GM12878 (cell line): Measurements from ENCODE around the gene DEK. TPM values are rescaled to one million over a fixed set of nuclear protein-coding genes. Genes with fewer than 3 reads are reported as not detected.

ENCODE experiments used
- ATAC-seq: fragments of 200-7000 bp; cut with Tn5 transposase; 3 replicates; pipeline ENCODE4 v1.9.1; 2020; ENCODE audit warnings: mild to moderate bottlenecking, moderate library complexity
- BruUV-seq: library from RNA; stranded (reverse); fragments of 400-500 nt; replicated peaks from 2 replicates; lab custom pipeline; 2021; lab: Mats Ljungman, UMichigan
- CTCF ChIA-PET: fragments of 300-600 bp; sonication (Branson Sonifier 250); formaldehyde crosslinking; extraction: SDS; loops from one replicate; lab custom pipeline; 2021; ENCODE audit warnings: inconsistent platforms; lab: Yijun Ruan, JAX
- POLR2A ChIA-PET: fragments of 350-600 bp; formaldehyde crosslinking; extraction: SDS; loops from one replicate; lab custom pipeline; 2021; ENCODE audit warnings: inconsistent platforms; lab: Charles Lee
- RAD21 ChIA-PET: fragments of 300-600 bp; sonication (Branson Sonifier 250); formaldehyde crosslinking; loops from one replicate; lab custom pipeline; 2023; ENCODE audit warnings: antibody characterized with exemption; ENCODE audit not compliant: unreplicated experiment; lab: Charles Lee
- SMC1A ChIA-PET: fragments of 300-600 bp; sonication (Branson Sonifier 250); formaldehyde crosslinking; loops from one replicate; lab custom pipeline; 2023; ENCODE audit not compliant: unreplicated experiment, uncharacterized antibody; lab: Charles Lee
- DNase-seq: peaks from one replicate; pipeline ENCODE4 v3.0.0-alpha.2; 2011; ENCODE audit warnings: low read depth, low spot score
- FAIRE-seq: peaks from 3 replicates; lab custom pipeline; 2011; peaks lifted over from hg19 to GRCh38; lab: Jason Lieb, UNC
- H2AFZ ChIP-seq: 2 replicates; pipeline ENCODE4 v1.6.0; 2011; ENCODE audit warnings: low read depth, low read length, control low read depth; ENCODE audit not compliant: control insufficient read depth
- H3K27ac ChIP-seq: 2 replicates; pipeline ENCODE4 v1.5.1; 2011; ENCODE audit warnings: control low read depth; ENCODE audit not compliant: control insufficient read depth, insufficient read depth
- H3K27me3 ChIP-seq, 2 experiments: replicated peaks in 1 of 2; 2 replicates each; pipeline versions ENCODE4 v1.6.0 to v1.6.1; 2011; ENCODE audit warnings: low read length in 1 of 2; ENCODE audit not compliant: control insufficient read depth in 2 of 2, insufficient read depth in 2 of 2
- H3K36me3 ChIP-seq, 2 experiments: 2 replicates each; pipeline ENCODE4 v1.5.1; 2011; ENCODE audit warnings: low read length in 1 of 2; ENCODE audit not compliant: control insufficient read depth in 2 of 2, insufficient read depth in 2 of 2
- H3K4me1 ChIP-seq: 2 replicates; pipeline ENCODE4 v1.6.1; 2011; ENCODE audit warnings: mild to moderate bottlenecking, low read length, moderate library complexity, mixed read lengths; ENCODE audit not compliant: control insufficient read depth, insufficient read depth
- H3K4me2 ChIP-seq: 2 replicates; pipeline ENCODE4 v1.6.0; 2011; ENCODE audit warnings: control low read depth; ENCODE audit not compliant: control insufficient read depth, insufficient read depth
- H3K4me3 ChIP-seq: fragments of 200-600 bp; sonication (generic); 2 replicates; pipeline ENCODE4 v1.5.1; 2016
- H3K79me2 ChIP-seq: 2 replicates; pipeline ENCODE4 v1.6.0; 2011; ENCODE audit warnings: low read length; ENCODE audit not compliant: control insufficient read depth, insufficient read depth
- H3K9ac ChIP-seq: 2 replicates; pipeline ENCODE4 v1.8.0; 2011; ENCODE audit warnings: low read length, control low read depth, mixed read lengths; ENCODE audit not compliant: control insufficient read depth, insufficient read depth
- H3K9me3 ChIP-seq: replicated peaks from 3 replicates; pipeline ENCODE4 v1.5.1; 2011; ENCODE audit warnings: mild to moderate bottlenecking, low read length; ENCODE audit not compliant: control insufficient read depth, insufficient read depth
- H4K20me1 ChIP-seq: 2 replicates; pipeline ENCODE4 v1.6.0; 2011; ENCODE audit not compliant: control insufficient read depth, insufficient read depth
- IRF5 ChIP-seq: fragments of 450-650 bp; IDR thresholded peaks from 2 replicates; pipeline ENCODE4 v1.6.1; 2017; ENCODE audit warnings: borderline replicate concordance
- KLF5 ChIP-seq: fragments of 450-650 bp; IDR thresholded peaks from 2 replicates; pipeline ENCODE4 v1.6.1; 2014; ENCODE audit warnings: mild to moderate bottlenecking; ENCODE audit not compliant: partially characterized antibody
- NBN ChIP-seq: fragments of 450-650 bp; IDR thresholded peaks from 2 replicates; pipeline ENCODE4 v1.6.1; 2016
- SREBF2 ChIP-seq: IDR thresholded peaks from 2 replicates; pipeline ENCODE4 v1.6.1; 2012; ENCODE audit warnings: mild to moderate bottlenecking, low read length
- SUZ12 ChIP-seq: fragments of 200-600 bp; sonication (generic); IDR thresholded peaks from one replicate; pipeline ENCODE4 v1.6.1; 2018; ENCODE audit warnings: antibody characterized with exemption, mild to moderate bottlenecking; ENCODE audit not compliant: unreplicated experiment
- ZZZ3 ChIP-seq: IDR thresholded peaks from 2 replicates; pipeline ENCODE4 v1.6.1; 2011; ENCODE audit warnings: low read depth; ENCODE audit not compliant: control insufficient read depth, insufficient read length
- WGBS: methylation state at CpG from one replicate; pipeline ENCODE4 v1.1.6; 2016; ENCODE audit warnings: low lambda C conversion rate; ENCODE audit not compliant: insufficient replicate concordance, insufficient coverage; ENCODE audit errors: missing lambda C conversion rate; 5-methylcytosine and 5-hydroxymethylcytosine counted together
- in situ Hi-C: fragments of 300-500 bp; cut with MboI; formaldehyde crosslinking; loops from 9 replicates; pipeline ENCODE4 v1.14.3; 2018; ENCODE audit warnings: mixed read lengths
- intact Hi-C: fragments of 100-400 bp; cut with micrococcal nuclease; formaldehyde crosslinking; loops from one replicate; pipeline ENCODE4 v1.14.2; 2022; ENCODE audit not compliant: unreplicated experiment
- polyA plus RNA-seq, 11 experiments: library from polyadenylated mRNA; depleted of rRNA in 4 of 11; unstranded in 6 of 11; stranded (reverse) in 5 of 11; fragments of >200 nt; fragmentation: Nextera tagmentation in 4 of 11; fragmentation: Illumina TruSeq in 1 of 11; extraction: Ambion mirVana in 4 of 11; extraction: Trizol in 1 of 11; gene quantifications; 1 replicate in 1 of 11; 2 replicates in 10 of 11; pipeline versions ENCODE4 v1.2.1 to v1.2.3, GENCODE V29; 2011 to 2016; ENCODE audit warnings: inconsistent platforms in 2 of 11, missing spikeins in 2 of 11, low read depth in 1 of 11
- total RNA-seq, 4 experiments: library from RNA; depleted of rRNA in 3 of 4; stranded (reverse); fragments of >200 nt in 3 of 4; fragmentation: Illumina TruSeq in 1 of 4; extraction: Trizol in 1 of 4; gene quantifications; 2 replicates each; pipeline versions ENCODE4 v1.2.1 to v1.2.3, GENCODE V29; 2013 to 2021

The DEK gene
- total and polyA plus RNA-seq, 10 of the 15 experiments (the other 5 are each of a cell fraction or from before 2014, with no cell fraction given), result 111 to 346 (median 196) TPM

GRCh38 chr6:18268066-18268465 is 3.7 kb upstream of the DEK start:
- H3K9me3 ChIP-seq, result peaks cover 4% of the 10 kb centered on the region
- intact Hi-C loops (no loop called here), in situ Hi-C loops (loop anchor here (10.0 kb wide), 1 partner anchor 273 kb away; no protein-coding TSS in a partner anchor)
- ChIA-PET SMC1A (no interaction called here), RAD21 (no interaction called here), POLR2A (no interaction called here), CTCF (no interaction called here)
- peaks cover 19% of the 10 kb centered on the region for H3K79me2 ChIP-seq
- DNase-seq, result no peak
- H3K4me3 ChIP-seq, result no peak overlapping the region
- 56% methylated on average over 4 of the region's 4 CpGs for WGBS
- no TSS peak for BruUV-seq
- H2AFZ ChIP-seq, result no peak overlapping the region
- H3K36me3 ChIP-seq, result no peaks in the 10 kb centered on the region
- no peaks in the 10 kb centered on the region for H4K20me1 ChIP-seq
- H3K9ac ChIP-seq, result no peak overlapping the region
- FAIRE-seq, result no peak
- no peaks in the 10 kb centered on the region for H3K27me3 ChIP-seq
- ATAC-seq, result no peak
- no peak overlapping the region for H3K27ac ChIP-seq
- no peak for TF ChIP-seq SREBF2
- TF ChIP-seq IRF5, result no peak
- no peak for TF ChIP-seq NBN
- H3K4me2 ChIP-seq, result no peak overlapping the region
- H3K4me1 ChIP-seq, result peaks cover 8% of the 10 kb centered on the region; the same call in 1 of the 2 replicates

DNA sequence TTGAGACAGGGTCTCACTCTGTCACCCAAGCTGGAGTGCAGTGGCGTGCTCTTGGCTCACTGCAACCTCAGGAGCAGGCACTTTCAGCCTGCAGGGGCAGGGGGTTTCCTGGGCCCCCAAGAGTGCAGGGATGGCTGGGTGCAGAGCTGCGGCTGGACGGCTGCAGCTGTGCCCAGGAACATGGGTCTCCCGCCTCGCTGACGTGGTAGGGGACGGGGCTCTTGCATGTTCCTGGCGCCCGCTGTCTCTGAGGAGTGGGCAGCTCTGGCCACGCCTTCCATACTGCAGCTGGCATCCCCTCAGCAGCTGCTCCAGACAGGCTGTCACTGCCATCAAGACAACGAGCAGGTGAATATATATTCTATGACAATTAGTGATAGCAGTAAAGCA is 2.2 kb upstream of the DEK start:
- H3K36me3 ChIP-seq, result no peaks in the 10 kb centered on the region
- POLR2A ChIA-PET, result interaction anchor here (1.1 kb wide), 1 partner anchor 34 kb away, joined by 3 read pairs; no protein-coding TSS in a partner anchor
- H3K27me3 ChIP-seq, result no peaks in the 10 kb centered on the region
- SMC1A ChIA-PET, result no interaction called here
- DNase-seq (no peak), FAIRE-seq (no peak), ATAC-seq (no peak)
- TF ChIP-seq ZZZ3 (no peak), SUZ12 (no peak), KLF5 (no peak)
- H3K9ac ChIP-seq, result no peak overlapping the region
- H4K20me1 ChIP-seq, result no peaks in the 10 kb centered on the region
- peaks cover 35% of the 10 kb centered on the region for H3K79me2 ChIP-seq
- no peak overlapping the region for H3K4me3 ChIP-seq
- H3K4me2 ChIP-seq, result no peak overlapping the region
- in situ Hi-C loops (loop anchor here (10.0 kb wide), 1 partner anchor 272 kb away; no protein-coding TSS in a partner anchor), intact Hi-C loops (no loop called here)
- H3K9me3 ChIP-seq, result peaks cover 4% of the 10 kb centered on the region
- H3K27ac ChIP-seq, result no peak overlapping the region
- RAD21 ChIA-PET, result no interaction called here
- no TSS peak for BruUV-seq
- CTCF ChIA-PET, result no interaction called here
- peaks cover 8% of the 10 kb centered on the region for H3K4me1 ChIP-seq
- 90% methylated on average over 10 of the region's 11 CpGs for WGBS
- no peak overlapping the region for H2AFZ ChIP-seq
